ENCODE data around the gene UPF2. TPM values are rescaled to one million over a fixed set of nuclear protein-coding genes. Genes with fewer than 3 reads are reported as not detected.

The UPF2 gene
- polyA plus RNA-seq, 1 donor (not counting 4 experiments of a cell fraction or from before 2014, with no cell fraction given) = 20.3 TPM

DNA sequence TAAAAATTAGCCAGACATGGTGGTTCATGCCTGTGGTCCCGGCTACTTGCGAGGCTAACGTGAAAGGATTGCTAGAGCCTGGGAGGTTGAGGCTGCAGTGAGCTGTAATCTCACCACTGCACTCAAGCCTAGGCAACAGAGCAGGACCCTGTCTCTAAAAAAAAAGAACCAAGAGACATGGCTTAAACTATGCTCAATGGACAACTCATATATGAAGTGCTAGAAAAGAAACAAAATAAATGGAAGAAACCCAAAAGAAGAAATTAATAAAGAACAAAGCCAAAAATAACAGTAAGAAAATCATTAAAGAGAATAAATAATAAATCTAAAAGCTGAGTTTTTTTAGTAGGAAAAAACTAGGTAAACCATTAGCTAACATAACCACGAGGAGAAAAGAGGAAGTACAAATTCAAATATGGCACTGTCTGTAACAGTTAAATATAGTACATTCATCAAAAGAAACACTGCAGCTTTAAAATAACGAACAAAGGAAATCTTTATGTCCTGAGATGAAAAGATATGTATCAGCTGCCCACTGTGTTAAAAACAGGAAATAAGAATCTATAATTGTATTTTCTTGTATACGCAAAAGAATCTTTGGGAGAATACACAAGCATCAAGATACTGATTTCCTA lies 48.7 kb downstream of the UPF2 start:
- Histone ChIP-seq H3K4me2 (ENCODE audit: control insufficient read depth, extremely low read depth, insufficient read depth, low read depth, low read length) (no peak overlapping the region), H2AFZ (ENCODE audit: control insufficient read depth, low read length) (no peak overlapping the region), H3K9me1 (ENCODE audit: control insufficient read depth, extremely low read depth, insufficient read depth, low read length) (no peaks in the 10 kb centered on the region), H3K27ac (ENCODE audit: control insufficient read depth, insufficient read depth, low read length) (no peak overlapping the region), H3K9ac (ENCODE audit: control insufficient read depth, extremely low read depth, insufficient read depth, low read length) (no peak overlapping the region), H3K9me3 (ENCODE audit: control insufficient read depth, low read depth, low read length) (no peaks in the 10 kb centered on the region), H3K4me1 (ENCODE audit: control insufficient read depth, extremely low read depth, insufficient read depth, low read length) (no peaks in the 10 kb centered on the region), H4K20me1 (ENCODE audit: control insufficient read depth, extremely low read depth, insufficient read depth, low read length) (no peaks in the 10 kb centered on the region), H3K4me3 (ENCODE audit: control insufficient read depth in 2 of 3, extremely low read depth in 1 of 3, insufficient read depth in 2 of 3, low read depth in 1 of 3, low read length in 3 of 3) (no peak overlapping the region), H3K79me2 (ENCODE audit: control insufficient read depth, insufficient read depth, low read length) (no peaks in the 10 kb centered on the region), H3K36me3 (ENCODE audit: control insufficient read depth in 2 of 2, extremely low read depth in 1 of 2, insufficient read depth in 2 of 2, low read length in 2 of 2) (peaks cover 3 to 4% of the 10 kb centered on the region in 2 experiments), H3K27me3 (ENCODE audit: control insufficient read depth, extremely low read depth, insufficient read depth, low read length) (no peaks in the 10 kb centered on the region)
- no peak for DNase-seq (ENCODE audit: low read depth, low spot score)
- no peak for FAIRE-seq
- dilution Hi-C loops (cut with MboI; ENCODE audit: extremely low pct_ligation_motif_present, low sequenced_read_pairs) = no loop called here
- no peak for TF ChIP-seq EZH2 (IDR thresholded peaks at IDR 0.05; ENCODE audit: low read length)
- TF ChIP-seq, protein P1, sequence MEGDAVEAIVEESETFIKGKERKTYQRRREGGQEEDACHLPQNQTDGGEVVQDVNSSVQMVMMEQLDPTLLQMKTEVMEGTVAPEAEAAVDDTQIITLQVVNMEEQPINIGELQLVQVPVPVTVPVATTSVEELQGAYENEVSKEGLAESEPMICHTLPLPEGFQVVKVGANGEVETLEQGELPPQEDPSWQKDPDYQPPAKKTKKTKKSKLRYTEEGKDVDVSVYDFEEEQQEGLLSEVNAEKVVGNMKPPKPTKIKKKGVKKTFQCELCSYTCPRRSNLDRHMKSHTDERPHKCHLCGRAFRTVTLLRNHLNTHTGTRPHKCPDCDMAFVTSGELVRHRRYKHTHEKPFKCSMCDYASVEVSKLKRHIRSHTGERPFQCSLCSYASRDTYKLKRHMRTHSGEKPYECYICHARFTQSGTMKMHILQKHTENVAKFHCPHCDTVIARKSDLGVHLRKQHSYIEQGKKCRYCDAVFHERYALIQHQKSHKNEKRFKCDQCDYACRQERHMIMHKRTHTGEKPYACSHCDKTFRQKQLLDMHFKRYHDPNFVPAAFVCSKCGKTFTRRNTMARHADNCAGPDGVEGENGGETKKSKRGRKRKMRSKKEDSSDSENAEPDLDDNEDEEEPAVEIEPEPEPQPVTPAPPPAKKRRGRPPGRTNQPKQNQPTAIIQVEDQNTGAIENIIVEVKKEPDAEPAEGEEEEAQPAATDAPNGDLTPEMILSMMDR (optimal IDR thresholded peaks at IDR 0.05 in 1 of 3, IDR thresholded peaks at IDR 0.05 in 1 of 3, conservative IDR thresholded peaks at IDR 0.05 in 1 of 3; ENCODE audit: extremely low read depth in 1 of 3, insufficient read depth in 2 of 3, low read length in 3 of 3) = no peak

DNA sequence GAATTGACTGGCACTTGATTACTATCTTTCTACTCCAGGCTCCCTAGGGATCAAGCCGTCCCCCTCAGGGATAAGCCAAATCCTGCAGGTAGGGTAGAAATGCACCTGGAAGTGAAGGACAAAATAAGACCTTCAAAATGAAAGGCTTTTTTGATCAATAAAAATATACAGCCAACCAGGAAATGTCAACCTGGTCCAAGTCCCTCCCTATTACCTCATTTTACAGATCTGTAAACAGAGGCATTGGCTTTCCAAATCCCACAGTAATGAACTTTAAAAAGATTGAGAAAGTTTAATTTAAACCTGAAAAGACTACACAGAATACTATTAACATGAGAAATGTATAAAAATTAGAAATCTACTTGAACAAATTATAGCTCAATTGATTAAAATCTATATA lies 53.7 kb downstream of the UPF2 start:
- no peak overlapping the region for H2AFZ ChIP-seq (ENCODE audit: control insufficient read depth, low read length)
- H3K4me3 ChIP-seq (ENCODE audit: control insufficient read depth in 2 of 3, extremely low read depth in 1 of 3, insufficient read depth in 2 of 3, low read depth in 1 of 3, low read length in 3 of 3) = no peak overlapping the region
- H3K79me2 ChIP-seq (ENCODE audit: control insufficient read depth, insufficient read depth, low read length) = no peaks in the 10 kb centered on the region
- no peak for TF ChIP-seq EZH2 (IDR thresholded peaks at IDR 0.05; ENCODE audit: low read length)
- TF ChIP-seq, protein P1 (optimal IDR thresholded peaks at IDR 0.05 in 1 of 3, IDR thresholded peaks at IDR 0.05 in 1 of 3, conservative IDR thresholded peaks at IDR 0.05 in 1 of 3; ENCODE audit: extremely low read depth in 1 of 3, insufficient read depth in 2 of 3, low read length in 3 of 3) = no peak
- FAIRE-seq (no peak), DNase-seq (ENCODE audit: low read depth, low spot score) (no peak)
- H3K4me2 ChIP-seq (ENCODE audit: control insufficient read depth, extremely low read depth, insufficient read depth, low read depth, low read length) = no peak overlapping the region
- no peak overlapping the region for H3K27ac ChIP-seq (ENCODE audit: control insufficient read depth, insufficient read depth, low read length)
- no peaks in the 10 kb centered on the region for H3K9me3 ChIP-seq (ENCODE audit: control insufficient read depth, low read depth, low read length)
- H3K4me1 ChIP-seq (ENCODE audit: control insufficient read depth, extremely low read depth, insufficient read depth, low read length) = no peaks in the 10 kb centered on the region
- no peaks in the 10 kb centered on the region for H4K20me1 ChIP-seq (ENCODE audit: control insufficient read depth, extremely low read depth, insufficient read depth, low read length)
- no peaks in the 10 kb centered on the region for H3K27me3 ChIP-seq (ENCODE audit: control insufficient read depth, extremely low read depth, insufficient read depth, low read length)
- H3K36me3 ChIP-seq (ENCODE audit: control insufficient read depth in 2 of 2, extremely low read depth in 1 of 2, insufficient read depth in 2 of 2, low read length in 2 of 2) = peaks cover 2 to 4% of the 10 kb centered on the region in 2 experiments
- no peak overlapping the region for H3K9ac ChIP-seq (ENCODE audit: control insufficient read depth, extremely low read depth, insufficient read depth, low read length)
- dilution Hi-C loops (cut with MboI; ENCODE audit: extremely low pct_ligation_motif_present, low sequenced_read_pairs) = no loop called here
- H3K9me1 ChIP-seq (ENCODE audit: control insufficient read depth, extremely low read depth, insufficient read depth, low read length) = no peaks in the 10 kb centered on the region
